ENCODE measurements around the gene GSTA3.
"Not testable (repeated sequence)": the region's sequence is repeated elsewhere in the genome, so short reads cannot be mapped to it uniquely, and the experiment has no call there.

Gene GSTA3

GRCh38 chr6:52856137-52856536, 53.4 kb downstream of the GSTA3 start:
- DNase-seq: not testable (repeated sequence)

DNA sequence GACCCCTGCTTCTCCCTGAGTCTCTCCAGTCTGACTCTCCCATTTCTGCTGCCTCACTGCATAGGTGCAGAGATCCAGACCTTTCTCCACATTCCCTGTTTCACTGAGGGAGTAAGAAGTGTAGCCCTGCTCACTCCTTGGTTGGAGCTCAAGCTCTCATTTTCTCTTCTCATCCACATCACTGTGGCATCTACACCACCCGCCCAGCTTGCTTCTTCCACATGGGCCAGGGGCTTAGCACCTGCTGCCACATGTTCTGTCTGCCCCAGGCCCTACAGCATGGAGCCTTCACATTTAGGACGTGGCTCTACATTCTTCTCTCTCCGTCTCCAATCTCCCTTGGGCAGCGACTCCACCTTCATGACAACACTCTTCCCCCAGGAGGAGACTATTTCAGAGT, 60.4 kb downstream of the GSTA3 start:
- DNase-seq: no peak
